Coronary artery (tissue), 2 donors: ENCODE measurements around the gene GALNT3.

Experiments used
- DNase-seq: peaks from one replicate; pipeline ENCODE4 v3.0.0-alpha.2; 2017; ENCODE audit warnings: low spot score
- H3K27ac ChIP-seq, 2 donors: fragments of 200-600 bp; sonication (generic); one replicate each; pipeline ENCODE4 v1.5.1; 2016 to 2019
- H3K4me3 ChIP-seq: fragments of 200-600 bp; sonication (generic); 2 replicates; pipeline ENCODE4 v1.5.1; 2016; ENCODE audit warnings: mild to moderate bottlenecking, moderate library complexity
- CTCF ChIP-seq: fragments of 200-600 bp; sonication (generic); IDR thresholded peaks from one replicate; pipeline ENCODE4 v1.5.1; 2019; ENCODE audit warnings: antibody characterized with exemption

GALNT3 gene

GRCh38 chr2:165777522-165778186 is 16.4 kb downstream of the GALNT3 start:
- Histone ChIP-seq H3K27ac (no peak overlapping the region), H3K4me3 (no peak overlapping the region)
- DNase-seq, result no peak
- no peak for TF ChIP-seq CTCF

- Histone ChIP-seq H3K4me3 (no peak overlapping the region), H3K27ac (no peak overlapping the region)
- no peak for DNase-seq
- no peak for TF ChIP-seq CTCF
Observed at GRCh38 chr2:165776796-165777195, 17.3 kb downstream of the GALNT3 start.

DNA sequence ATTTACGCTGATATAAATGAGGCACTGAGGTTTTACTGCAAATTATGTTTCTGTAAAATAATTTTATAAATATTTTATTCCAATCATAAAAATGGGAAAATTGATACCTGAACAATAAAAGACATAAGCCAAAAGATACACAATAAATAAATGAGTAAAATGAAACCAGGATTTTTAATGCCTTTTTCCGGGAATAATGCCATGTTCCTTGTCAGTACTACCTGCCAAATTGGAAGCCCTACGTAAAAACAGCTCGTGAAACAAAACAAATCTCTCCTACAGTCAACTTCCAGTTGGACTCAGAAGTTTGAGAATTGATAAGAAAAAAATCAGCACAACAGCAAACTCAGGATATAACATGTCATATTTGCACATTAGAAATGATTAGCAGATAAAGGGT is 18.0 kb downstream of the GALNT3 start:
- no peak for TF ChIP-seq CTCF
- H3K27ac ChIP-seq, result no peak overlapping the region
- DNase-seq, result no peak

GRCh38 chr2:165773684-165774083 is 20.4 kb downstream of the GALNT3 start:
- DNase-seq, result no peak
- no peak overlapping the region for H3K27ac ChIP-seq
- no peak overlapping the region for H3K4me3 ChIP-seq
- no peak for TF ChIP-seq CTCF

More for the DNA sequence above, 18.0 kb downstream of the GALNT3 start:
- no peak overlapping the region for H3K4me3 ChIP-seq

DNA sequence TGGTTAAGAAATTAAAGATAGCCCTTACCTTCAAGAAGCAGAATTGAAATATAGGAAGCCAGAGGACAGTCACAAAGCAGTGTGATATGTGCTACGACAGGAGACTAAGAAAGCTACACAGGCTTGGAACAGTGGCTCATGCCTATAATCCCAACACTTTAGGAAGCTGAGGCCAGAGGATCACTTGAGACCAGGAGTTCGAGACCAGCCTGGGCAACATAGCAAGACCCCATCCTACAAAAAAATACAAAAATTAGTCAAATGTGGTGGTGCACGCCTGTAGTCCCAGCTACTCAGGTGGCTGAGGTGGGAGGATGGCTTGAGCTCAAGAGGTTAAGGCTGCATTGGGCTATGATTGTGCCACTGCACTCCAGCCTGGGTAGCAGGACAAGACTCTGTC is 21.9 kb downstream of the GALNT3 start:
- no peak for TF ChIP-seq CTCF
- no peak overlapping the region for H3K27ac ChIP-seq
- no peak for DNase-seq
- no peak overlapping the region for H3K4me3 ChIP-seq

- no peak for DNase-seq
- Histone ChIP-seq H3K27ac (no peak overlapping the region), H3K4me3 (no peak overlapping the region)
- no peak for TF ChIP-seq CTCF
Observed at GRCh38 chr2:165766326-165766927, 27.6 kb downstream of the GALNT3 start.

DNA sequence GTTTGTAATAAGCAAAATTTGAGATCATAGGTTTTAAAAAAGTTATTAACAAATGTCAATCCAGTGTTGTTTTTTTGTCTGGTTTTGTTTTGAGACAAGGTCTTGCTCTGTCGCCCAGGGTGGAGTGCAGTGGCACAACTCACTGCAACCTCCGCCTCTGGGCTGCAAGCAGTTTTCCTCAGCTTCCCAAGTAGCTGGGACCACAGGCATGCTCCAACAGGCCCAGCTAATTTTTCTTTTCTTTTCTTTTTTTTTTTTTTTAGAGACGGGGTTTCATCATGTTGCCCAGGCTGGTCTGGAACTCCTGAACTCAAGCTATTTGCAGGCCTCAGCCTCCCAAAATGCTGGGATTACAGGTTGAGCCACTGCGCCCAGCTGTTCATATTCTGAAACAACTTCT is 31.3 kb downstream of the GALNT3 start:
- no peak overlapping the region for H3K27ac ChIP-seq
- no peak overlapping the region for H3K4me3 ChIP-seq
- TF ChIP-seq CTCF, result no peak
- DNase-seq, result no peak
